ENCODE measurements around the gene HIC1.

DNA sequence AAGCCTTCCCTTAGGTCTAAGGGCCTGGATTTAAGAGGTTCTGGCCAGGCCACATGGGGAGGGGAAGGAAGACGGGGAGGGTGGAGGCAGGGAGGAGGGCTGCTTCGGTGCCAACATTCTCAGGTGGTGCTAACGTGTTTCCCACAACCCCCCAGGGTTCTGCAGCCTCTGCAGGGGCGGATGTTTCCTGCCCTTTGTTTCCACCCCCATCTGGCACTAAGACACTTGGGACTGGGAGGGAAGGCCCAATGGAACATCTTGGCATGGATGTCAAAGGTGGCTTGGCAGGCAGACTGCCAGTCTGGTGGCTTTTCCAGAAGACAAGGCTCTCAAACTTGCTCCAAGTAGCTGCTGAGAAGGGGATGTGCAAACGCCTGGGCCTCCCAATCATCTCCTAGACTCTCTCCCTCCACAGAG is 12.7 kb downstream of the HIC1 start:
- TF ChIP-seq, protein P1, sequence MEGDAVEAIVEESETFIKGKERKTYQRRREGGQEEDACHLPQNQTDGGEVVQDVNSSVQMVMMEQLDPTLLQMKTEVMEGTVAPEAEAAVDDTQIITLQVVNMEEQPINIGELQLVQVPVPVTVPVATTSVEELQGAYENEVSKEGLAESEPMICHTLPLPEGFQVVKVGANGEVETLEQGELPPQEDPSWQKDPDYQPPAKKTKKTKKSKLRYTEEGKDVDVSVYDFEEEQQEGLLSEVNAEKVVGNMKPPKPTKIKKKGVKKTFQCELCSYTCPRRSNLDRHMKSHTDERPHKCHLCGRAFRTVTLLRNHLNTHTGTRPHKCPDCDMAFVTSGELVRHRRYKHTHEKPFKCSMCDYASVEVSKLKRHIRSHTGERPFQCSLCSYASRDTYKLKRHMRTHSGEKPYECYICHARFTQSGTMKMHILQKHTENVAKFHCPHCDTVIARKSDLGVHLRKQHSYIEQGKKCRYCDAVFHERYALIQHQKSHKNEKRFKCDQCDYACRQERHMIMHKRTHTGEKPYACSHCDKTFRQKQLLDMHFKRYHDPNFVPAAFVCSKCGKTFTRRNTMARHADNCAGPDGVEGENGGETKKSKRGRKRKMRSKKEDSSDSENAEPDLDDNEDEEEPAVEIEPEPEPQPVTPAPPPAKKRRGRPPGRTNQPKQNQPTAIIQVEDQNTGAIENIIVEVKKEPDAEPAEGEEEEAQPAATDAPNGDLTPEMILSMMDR (conservative IDR thresholded peaks at IDR 0.05; ENCODE audit: low read depth, low read length) = no peak
- TF ChIP-seq EZH2 (IDR thresholded peaks at IDR 0.05; ENCODE audit: borderline replicate concordance, low read depth, low read length, poor library complexity, severe bottlenecking) = no peak
